MM.1S (cell line): ENCODE measurements around the gene LRRC8E.

Source experiments
- EZH2phosphoT487 ChIP-seq: fragments of 300-600 bp; sonication (generic); IDR thresholded peaks from 2 replicates; pipeline ENCODE4 v1.6.1; 2018; ENCODE audit warnings: antibody characterized with exemption, low read length
- TF ChIP-seq, protein P1 (sequence below): fragments of 300-600 bp; sonication (generic); IDR thresholded peaks from 2 replicates; pipeline ENCODE4 v1.5.1; 2016; ENCODE audit warnings: antibody characterized with exemption, low read length, mixed read lengths

- TF ChIP-seq, protein P1, sequence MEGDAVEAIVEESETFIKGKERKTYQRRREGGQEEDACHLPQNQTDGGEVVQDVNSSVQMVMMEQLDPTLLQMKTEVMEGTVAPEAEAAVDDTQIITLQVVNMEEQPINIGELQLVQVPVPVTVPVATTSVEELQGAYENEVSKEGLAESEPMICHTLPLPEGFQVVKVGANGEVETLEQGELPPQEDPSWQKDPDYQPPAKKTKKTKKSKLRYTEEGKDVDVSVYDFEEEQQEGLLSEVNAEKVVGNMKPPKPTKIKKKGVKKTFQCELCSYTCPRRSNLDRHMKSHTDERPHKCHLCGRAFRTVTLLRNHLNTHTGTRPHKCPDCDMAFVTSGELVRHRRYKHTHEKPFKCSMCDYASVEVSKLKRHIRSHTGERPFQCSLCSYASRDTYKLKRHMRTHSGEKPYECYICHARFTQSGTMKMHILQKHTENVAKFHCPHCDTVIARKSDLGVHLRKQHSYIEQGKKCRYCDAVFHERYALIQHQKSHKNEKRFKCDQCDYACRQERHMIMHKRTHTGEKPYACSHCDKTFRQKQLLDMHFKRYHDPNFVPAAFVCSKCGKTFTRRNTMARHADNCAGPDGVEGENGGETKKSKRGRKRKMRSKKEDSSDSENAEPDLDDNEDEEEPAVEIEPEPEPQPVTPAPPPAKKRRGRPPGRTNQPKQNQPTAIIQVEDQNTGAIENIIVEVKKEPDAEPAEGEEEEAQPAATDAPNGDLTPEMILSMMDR = peak; percentile 74
- TF ChIP-seq EZH2phosphoT487 = no peak
Observed at GRCh38 chr19:7917267-7918061, 29.2 kb downstream of the LRRC8E start.
